IMR-90 (cell line): Measurements from ENCODE around the gene FAM53B. TPM values are rescaled to one million over a fixed set of nuclear protein-coding genes. Genes with fewer than 3 reads are reported as not detected.

Experiments
- ATAC-seq: fragments of 200-7000 bp; cut with Tn5 transposase; 2 replicates; pipeline ENCODE4 v1.9.1; 2020; ENCODE audit warnings: low read depth, mild to moderate bottlenecking, moderate library complexity
- BruUV-seq: library from RNA; stranded (reverse); fragments of 400-500 nt; replicated peaks from 2 replicates; lab custom pipeline; 2021; lab: Mats Ljungman, UMichigan
- CTCF ChIA-PET: fragments of 300-600 bp; formaldehyde crosslinking; extraction: SDS; loops from one replicate; lab custom pipeline; 2021; ENCODE audit warnings: antibody characterized with exemption; lab: Yijun Ruan, JAX
- POLR2A ChIA-PET: fragments of 300-600 bp; sonication (Branson Sonifier 250); formaldehyde crosslinking; loops from one replicate; lab custom pipeline; 2022; ENCODE audit warnings: antibody characterized with exemption; ENCODE audit not compliant: unreplicated experiment; lab: Charles Lee
- DNase-seq: peaks from one replicate; pipeline ENCODE4 v3.0.0; 2013
- H2AFZ ChIP-seq: replicated peaks from 2 replicates; pipeline ENCODE3; 2013; ENCODE audit warnings: low read length, mild to moderate bottlenecking; ENCODE audit not compliant: poor library complexity
- H2AK5ac ChIP-seq: 2 replicates; pipeline ENCODE4 v1.6.1; 2013; ENCODE audit warnings: low read depth, low read length, inconsistent platforms
- H2AK9ac ChIP-seq: replicated peaks from 2 replicates; pipeline ENCODE3; 2013; ENCODE audit warnings: mild to moderate bottlenecking, low read depth, low read length, moderate library complexity; ENCODE audit not compliant: poor library complexity
- H2BK120ac ChIP-seq: 2 replicates; pipeline ENCODE4 v1.6.1; 2013; ENCODE audit warnings: low read depth, low read length, inconsistent platforms
- H2BK15ac ChIP-seq: 3 replicates; pipeline ENCODE4 v1.6.1; 2013; ENCODE audit warnings: low read depth, low read length, inconsistent platforms
- H2BK20ac ChIP-seq: 2 replicates; pipeline ENCODE4 v1.6.1; 2013; ENCODE audit warnings: low read depth, mild to moderate bottlenecking, inconsistent platforms, low read length, moderate library complexity
- H2BK5ac ChIP-seq: 2 replicates; pipeline ENCODE4 v1.6.1; 2013; ENCODE audit warnings: mild to moderate bottlenecking, low read depth, low read length, inconsistent platforms; ENCODE audit not compliant: poor library complexity, severe bottlenecking
- H3K14ac ChIP-seq: replicated peaks from 2 replicates; pipeline ENCODE4 v1.6.1; 2013; ENCODE audit warnings: low read depth, low read length, inconsistent platforms
- H3K18ac ChIP-seq: 2 replicates; pipeline ENCODE4 v1.6.1; 2013; ENCODE audit warnings: low read depth, low read length, control low read depth
- H3K23ac ChIP-seq: 2 replicates; pipeline ENCODE4 v1.6.1; 2013; ENCODE audit warnings: low read depth, low read length, inconsistent platforms
- H3K27ac ChIP-seq: 2 replicates; pipeline ENCODE4 v1.5.1; 2013; ENCODE audit warnings: mild to moderate bottlenecking, control low read depth, low read length; ENCODE audit not compliant: insufficient read depth
- H3K27me3 ChIP-seq: 2 replicates; pipeline ENCODE4 v1.6.1; 2013; ENCODE audit warnings: low read length; ENCODE audit not compliant: control insufficient read depth, insufficient read depth
- H3K36me3 ChIP-seq: 2 replicates; pipeline ENCODE4 v1.6.1; 2013; ENCODE audit warnings: low read length, mixed read lengths; ENCODE audit not compliant: control insufficient read depth, insufficient read depth
- H3K4ac ChIP-seq: 2 replicates; pipeline ENCODE4 v1.6.1; 2013; ENCODE audit warnings: low read depth, low read length, inconsistent platforms
- H3K4me1 ChIP-seq: 2 replicates; pipeline ENCODE4 v1.6.1; 2013; ENCODE audit warnings: low read length, mixed read lengths; ENCODE audit not compliant: control insufficient read depth, insufficient read depth
- H3K4me2 ChIP-seq: 2 replicates; pipeline ENCODE4 v1.6.1; 2013; ENCODE audit warnings: low read depth, mild to moderate bottlenecking, control low read depth, low read length, moderate library complexity
- H3K4me3 ChIP-seq: 2 replicates; pipeline ENCODE4 v1.5.1; 2013; ENCODE audit warnings: low read depth, mild to moderate bottlenecking, control low read depth, low read length, moderate library complexity; ENCODE audit not compliant: insufficient read depth
- H3K56ac ChIP-seq: 2 replicates; pipeline ENCODE4 v1.6.1; 2013; ENCODE audit warnings: low read length, inconsistent platforms; ENCODE audit not compliant: insufficient read depth; ENCODE audit errors: extremely low read depth
- H3K79me1 ChIP-seq, 2 experiments: 2 replicates each; pipeline ENCODE4 v1.6.1; 2013; ENCODE audit warnings: low read length in 2 of 2, inconsistent platforms in 1 of 2, low read depth in 1 of 2
- H3K9ac ChIP-seq: 2 replicates; pipeline ENCODE4 v1.6.1; 2013; ENCODE audit warnings: low read depth, low read length, control low read depth
- H3K9me1 ChIP-seq: 2 replicates; pipeline ENCODE4 v1.6.1; 2013; ENCODE audit warnings: low read length, inconsistent platforms; ENCODE audit not compliant: insufficient read depth
- H3K9me3 ChIP-seq: 2 replicates; pipeline ENCODE4 v1.6.1; 2013; ENCODE audit warnings: low read length; ENCODE audit not compliant: control insufficient read depth, insufficient read depth
- H4K20me1 ChIP-seq: 2 replicates; pipeline ENCODE4 v1.6.1; 2013; ENCODE audit warnings: low read length, inconsistent platforms; ENCODE audit not compliant: insufficient read depth
- H4K5ac ChIP-seq: 2 replicates; pipeline ENCODE4 v1.6.1; 2013; ENCODE audit warnings: mild to moderate bottlenecking, low read depth, low read length, control low read depth
- H4K8ac ChIP-seq, 2 experiments: 2 replicates each; pipeline ENCODE4 v1.6.1; 2013; ENCODE audit warnings: low read depth in 2 of 2, low read length in 2 of 2, control low read depth in 1 of 2, inconsistent platforms in 1 of 2
- H4K91ac ChIP-seq: 2 replicates; pipeline ENCODE4 v1.6.1; 2013; ENCODE audit warnings: low read depth, low read length, inconsistent platforms; ENCODE audit not compliant: insufficient read depth
- CEBPB ChIP-seq: IDR thresholded peaks from 2 replicates; pipeline ENCODE4 v1.6.1; 2012; ENCODE audit warnings: low read depth, low read length, improper control_type of control experiment
- MAZ ChIP-seq: IDR thresholded peaks from 2 replicates; pipeline ENCODE4 v1.6.1; 2012; ENCODE audit warnings: low read depth, mild to moderate bottlenecking, low read length, improper control_type of control experiment, moderate library complexity, borderline replicate concordance
- MXI1 ChIP-seq: IDR thresholded peaks from 2 replicates; pipeline ENCODE4 v1.6.1; 2012; ENCODE audit warnings: low read depth, mild to moderate bottlenecking, low read length, moderate library complexity, borderline replicate concordance
- NFE2L2 ChIP-seq: fragments of 150-350 bp; IDR thresholded peaks from 2 replicates; pipeline ENCODE4 v1.6.1; 2016; ENCODE audit warnings: low read depth, mild to moderate bottlenecking, low read length
- RCOR1 ChIP-seq: IDR thresholded peaks from 2 replicates; pipeline ENCODE4 v1.6.1; 2012; ENCODE audit warnings: mild to moderate bottlenecking, low read length, improper control_type of control experiment; ENCODE audit not compliant: insufficient replicate concordance
- RFX5 ChIP-seq: IDR thresholded peaks from 2 replicates; pipeline ENCODE4 v1.8.0; 2012; ENCODE audit warnings: low read depth, mild to moderate bottlenecking, low read length, moderate library complexity
- SMC3 ChIP-seq: fragments of 150-350 bp; IDR thresholded peaks from 2 replicates; pipeline ENCODE4 v1.6.1; 2016; ENCODE audit warnings: low read depth, mild to moderate bottlenecking, antibody characterized with exemption, low read length, moderate library complexity
- WGBS, 2 experiments: methylation state at CpG; one replicate each; pipeline versions ENCODE4 v1.1.5 to v1.1.7; 2013; ENCODE audit warnings: missing lambda C conversion rate in 2 of 2; ENCODE audit not compliant: insufficient read length in 1 of 2; ENCODE audit errors: extremely low coverage in 2 of 2; 5-methylcytosine and 5-hydroxymethylcytosine counted together
- dilution Hi-C: fragments of 300-500 bp; cut with HindIII; formaldehyde crosslinking; loops from one replicate; pipeline ENCODE4 v1.14.3; 2018; ENCODE audit warnings: low sequenced_read_pairs; ENCODE audit not compliant: unreplicated experiment
- in situ Hi-C: fragments of 300-500 bp; cut with MboI; formaldehyde crosslinking; loops from 3 replicates; pipeline ENCODE4 v1.14.3; 2019; ENCODE audit warnings: low sequenced_read_pairs, inconsistent platforms, mixed read lengths
- intact Hi-C: fragments of 100-400 bp; cut with micrococcal nuclease; formaldehyde crosslinking; loops from 2 replicates; pipeline ENCODE4 v1.10.0; 2022
- polyA plus RNA-seq, 3 experiments: library from polyadenylated mRNA; depleted of rRNA; stranded (reverse); fragments of >200 nt; gene quantifications; 2 replicates each; pipeline ENCODE4 v1.2.3, GENCODE V29; 2012; ENCODE audit warnings: low replicate concordance in 1 of 3
- total RNA-seq: library from RNA; depleted of rRNA; stranded (reverse); fragments of >200 nt; gene quantifications from 2 replicates; pipeline ENCODE4 v1.2.3, GENCODE V29; 2012
- TF ChIP-seq, protein P1 (sequence below): fragments of 150-350 bp; IDR thresholded peaks from 2 replicates; pipeline ENCODE4 v1.6.1; 2016; ENCODE audit warnings: low read depth, mild to moderate bottlenecking, low read length, moderate library complexity, borderline replicate concordance

Gene FAM53B
- total and polyA plus RNA-seq, 2 of the 4 experiments (the other 2 are of a cell fraction): 3.8 to 5.7 TPM

DNA sequence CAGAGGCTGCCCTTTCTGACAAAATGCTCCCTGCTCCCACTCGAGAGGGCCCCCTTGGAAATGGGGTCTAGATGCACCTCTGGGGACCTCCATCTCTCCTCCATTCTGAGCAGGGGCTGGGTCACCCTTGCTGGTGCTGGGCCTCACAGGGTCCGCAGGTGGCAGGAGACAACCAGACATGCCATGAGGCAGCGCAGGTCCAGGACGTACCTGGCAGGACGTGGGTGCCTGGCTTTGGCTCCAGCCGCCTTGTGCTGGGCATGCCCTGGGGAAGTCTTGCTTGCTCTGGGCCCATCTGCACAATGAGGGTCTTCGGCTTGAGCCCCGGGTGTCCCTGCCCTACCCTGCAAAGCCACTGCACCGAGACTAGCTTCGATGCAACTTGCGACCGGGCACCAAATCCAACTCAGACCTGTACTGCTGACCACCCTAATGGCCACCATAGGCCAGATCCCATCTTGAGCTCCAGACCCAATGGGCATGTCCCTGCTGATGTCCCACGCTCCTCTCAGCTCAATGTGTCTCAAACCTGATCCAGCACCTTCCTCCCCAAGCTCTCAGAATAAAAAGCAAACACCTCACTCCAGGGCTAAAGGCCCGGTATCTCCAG is 107.0 kb downstream of the FAM53B start:
- peaks cover 0 to 13% of the 10 kb centered on the region in 2 experiments; a peak in 1 of 4 replicates for H3K79me1 ChIP-seq
- no peak overlapping the region for H3K4ac ChIP-seq
- no peaks in the 10 kb centered on the region for H3K9me3 ChIP-seq
- DNase-seq (no peak), ATAC-seq (no peak)
- TF ChIP-seq NFE2L2 (no peak), RFX5 (no peak), MAZ (no peak), MXI1 (no peak), RCOR1 (no peak), SMC3 (no peak), CEBPB (no peak)
- TF ChIP-seq, protein P1, sequence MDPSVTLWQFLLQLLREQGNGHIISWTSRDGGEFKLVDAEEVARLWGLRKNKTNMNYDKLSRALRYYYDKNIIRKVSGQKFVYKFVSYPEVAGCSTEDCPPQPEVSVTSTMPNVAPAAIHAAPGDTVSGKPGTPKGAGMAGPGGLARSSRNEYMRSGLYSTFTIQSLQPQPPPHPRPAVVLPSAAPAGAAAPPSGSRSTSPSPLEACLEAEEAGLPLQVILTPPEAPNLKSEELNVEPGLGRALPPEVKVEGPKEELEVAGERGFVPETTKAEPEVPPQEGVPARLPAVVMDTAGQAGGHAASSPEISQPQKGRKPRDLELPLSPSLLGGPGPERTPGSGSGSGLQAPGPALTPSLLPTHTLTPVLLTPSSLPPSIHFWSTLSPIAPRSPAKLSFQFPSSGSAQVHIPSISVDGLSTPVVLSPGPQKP: no peak
- H2BK20ac ChIP-seq: no peak overlapping the region
- no peak overlapping the region for H3K14ac ChIP-seq
- H2AK9ac ChIP-seq: no peak overlapping the region
- H3K4me2 ChIP-seq: no peak overlapping the region
- H3K9ac ChIP-seq: no peak overlapping the region
- no peak overlapping the region for H2AK5ac ChIP-seq
- in situ Hi-C loops: no loop called here
- no TSS peak for BruUV-seq
- WGBS, 2 experiments: 100% methylated on average over 4 of the region's 14 CpGs; no CpG with 5 or more reads in 1 of the 2 experiments
- H3K56ac ChIP-seq: no peak overlapping the region
- H3K18ac ChIP-seq: no peak overlapping the region
- no peak overlapping the region for H2AFZ ChIP-seq
- peaks cover 3% of the 10 kb centered on the region for H4K20me1 ChIP-seq
- dilution Hi-C loops: no loop called here
- no peak overlapping the region for H3K27ac ChIP-seq
- no peak overlapping the region for H2BK15ac ChIP-seq
- no peak overlapping the region for H2BK120ac ChIP-seq
- ChIA-PET CTCF (no interaction called here), POLR2A (no interaction called here)
- no peak overlapping the region for H3K4me3 ChIP-seq
- no peak overlapping the region for H4K5ac ChIP-seq
- H3K4me1 ChIP-seq: peaks cover 10% of the 10 kb centered on the region; the same call in 1 of the 2 replicates
- no peak overlapping the region for H4K8ac ChIP-seq
- H3K23ac ChIP-seq: no peak overlapping the region
- H2BK5ac ChIP-seq: no peak overlapping the region
- H3K9me1 ChIP-seq: peaks cover 10% of the 10 kb centered on the region
- H3K27me3 ChIP-seq: no peaks in the 10 kb centered on the region
- H4K91ac ChIP-seq: no peak overlapping the region
- no peaks in the 10 kb centered on the region for H3K36me3 ChIP-seq
- intact Hi-C loops: no loop called here
